BLaER1 (cell line): ENCODE results near the gene HMSD.

Experiments used
- H3K27ac ChIP-seq: shearing (Covaris generic); formaldehyde crosslinking; 2 replicates; pipeline ENCODE4 v1.8.1; 2022
- H3K27me3 ChIP-seq: shearing (Covaris generic); formaldehyde crosslinking; 2 replicates; pipeline ENCODE4 v1.8.1; 2022
- H3K36me3 ChIP-seq: shearing (Covaris generic); formaldehyde crosslinking; 2 replicates; pipeline ENCODE4 v1.8.1; 2022
- H3K4me1 ChIP-seq: shearing (Covaris generic); formaldehyde crosslinking; 2 replicates; pipeline ENCODE4 v1.8.1; 2022
- H3K4me2 ChIP-seq: shearing (Covaris generic); formaldehyde crosslinking; 2 replicates; pipeline ENCODE4 v1.8.1; 2022
- H3K4me3 ChIP-seq: shearing (Covaris generic); formaldehyde crosslinking; 2 replicates; pipeline ENCODE4 v1.8.1; 2022
- H3K9ac ChIP-seq: shearing (Covaris generic); formaldehyde crosslinking; 2 replicates; pipeline ENCODE4 v1.8.1; 2022
- H3K9me3 ChIP-seq: shearing (Covaris generic); formaldehyde crosslinking; 2 replicates; pipeline ENCODE4 v1.8.1; 2022
- H4K20me1 ChIP-seq: shearing (Covaris generic); formaldehyde crosslinking; 2 replicates; pipeline ENCODE4 v1.8.1; 2022
- Cebpa-rat ChIP-seq: shearing (Covaris generic); IDR thresholded peaks from 2 replicates; pipeline ENCODE4 v1.8.1; 2022

HMSD gene, protein sequence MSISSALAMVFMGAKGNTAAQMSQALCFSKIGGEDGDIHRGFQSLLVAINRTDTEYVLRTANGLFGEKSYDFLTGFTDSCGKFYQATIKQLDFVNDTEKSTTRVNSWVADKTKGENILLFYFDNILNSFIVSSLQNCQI

DNA sequence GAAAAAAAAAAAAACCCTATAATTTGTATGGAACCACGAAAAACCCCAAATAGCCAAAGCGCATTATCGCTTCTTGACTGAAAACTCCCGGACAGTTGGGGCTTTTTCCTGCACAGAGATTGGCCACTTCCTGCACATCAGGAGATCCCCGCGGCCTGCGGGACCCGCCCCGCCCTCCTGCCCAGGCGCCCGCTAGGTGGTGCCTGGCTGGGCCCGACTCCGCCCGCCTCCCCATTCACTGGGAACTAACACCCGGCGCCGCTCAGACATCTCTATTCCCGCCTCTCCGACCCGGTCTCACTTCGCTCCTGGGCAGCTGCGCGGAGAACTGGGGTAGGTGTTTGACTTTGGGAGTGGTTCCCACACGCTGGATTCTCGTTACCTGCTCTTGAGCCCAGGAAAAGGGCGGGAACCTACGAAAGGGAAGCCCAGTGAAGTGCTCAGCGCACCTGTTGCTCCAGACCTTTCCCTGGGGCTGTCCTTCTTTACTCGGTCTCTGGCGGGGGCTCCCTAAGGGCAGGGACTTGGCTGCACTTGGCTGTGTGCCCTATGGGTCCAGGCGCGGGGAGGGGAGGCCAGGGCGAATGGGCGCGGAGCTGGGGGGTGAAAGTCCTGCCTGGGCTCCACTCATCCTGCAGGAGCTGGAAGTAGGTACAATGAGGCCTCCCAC, at the start of gene HMSD:
Gene HMSD, plus strand, starts transcription at position 234 of the 670 bp plus-strand sequence. CDS start 4,155 bp downstream, outside the sequence.
- H3K9me3 ChIP-seq, result peaks cover 11% of the 10 kb centered on the region
- H3K27me3 ChIP-seq, result no peaks in the 10 kb centered on the region
- no peak within 1 kb of the TSS for H3K9ac ChIP-seq
- TF ChIP-seq Cebpa-rat, result no peak
- H3K4me3 ChIP-seq, result no peak within 1 kb of the TSS
- H4K20me1 ChIP-seq, result no peaks in the 10 kb centered on the region
- H3K4me2 ChIP-seq, result no peak within 1 kb of the TSS
- no peaks in the 10 kb centered on the region for H3K36me3 ChIP-seq
- no peaks in the 10 kb centered on the region for H3K4me1 ChIP-seq
- no peak within 1 kb of the TSS for H3K27ac ChIP-seq

DNA sequence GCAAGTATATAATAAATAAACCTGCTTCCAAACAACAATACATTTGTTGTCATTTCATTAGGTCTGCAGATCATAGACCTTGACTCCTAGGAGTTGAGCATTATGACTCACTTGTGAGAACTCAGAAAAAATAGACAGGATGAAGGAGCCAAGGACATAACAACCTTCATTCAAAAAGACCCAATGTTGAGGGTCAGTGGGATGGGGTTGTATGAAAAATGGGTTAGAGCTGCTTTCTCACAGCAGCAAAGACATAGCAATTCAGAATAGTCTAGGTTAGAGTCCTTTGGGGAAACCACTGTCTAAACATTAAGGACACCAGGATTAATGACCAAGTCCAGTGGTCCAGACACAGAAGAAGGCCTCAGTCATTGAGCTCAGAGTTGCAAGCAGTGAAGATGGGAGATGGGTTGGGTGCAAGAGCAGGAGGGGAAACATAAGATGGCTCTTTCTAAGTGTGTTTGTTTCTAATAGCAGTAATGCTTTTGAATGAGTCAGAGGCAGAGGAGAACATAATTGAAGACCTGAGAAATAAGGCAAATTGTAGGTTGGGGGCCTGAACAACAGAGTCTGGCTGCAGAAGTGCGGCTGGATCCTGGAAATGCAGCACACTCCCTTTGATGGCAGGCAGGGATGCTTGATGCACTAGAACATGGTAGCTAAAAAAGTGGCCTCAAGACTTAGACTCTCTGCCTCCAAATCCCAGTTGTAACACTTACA, 45.1 kb upstream of the HMSD start:
- Histone ChIP-seq H3K4me2 (no peak overlapping the region), H3K36me3 (no peaks in the 10 kb centered on the region), H3K9ac (no peak overlapping the region), H3K27ac (no peak overlapping the region), H4K20me1 (no peaks in the 10 kb centered on the region), H3K9me3 (no peaks in the 10 kb centered on the region), H3K4me1 (peaks cover 13% of the 10 kb centered on the region), H3K27me3 (no peaks in the 10 kb centered on the region), H3K4me3 (no peak overlapping the region)
- no peak for TF ChIP-seq Cebpa-rat

DNA sequence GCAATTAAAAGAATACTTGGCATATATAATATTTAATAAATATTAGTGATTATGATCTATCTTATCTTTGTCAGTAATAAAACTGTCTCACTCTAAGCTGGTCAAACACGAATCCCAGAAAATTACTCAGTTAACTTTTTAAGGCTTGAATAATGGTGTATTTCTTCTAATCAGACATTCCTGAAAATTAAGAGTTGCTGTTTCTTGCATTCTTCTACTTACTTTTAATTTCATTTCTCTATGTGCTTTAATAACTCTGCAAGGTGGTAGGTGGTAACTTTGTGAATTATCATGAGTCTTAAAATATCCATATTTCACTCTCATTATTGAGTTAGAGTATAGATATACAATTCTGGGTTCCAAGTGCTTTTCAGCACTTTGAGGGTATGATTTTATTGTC, 44.4 kb upstream of the HMSD start:
- peak overlapping the region; percentile 16; the same call in 1 of the 2 replicates for H3K27ac ChIP-seq
- no peak overlapping the region for H3K9ac ChIP-seq
- no peaks in the 10 kb centered on the region for H3K9me3 ChIP-seq
- H3K4me3 ChIP-seq, result no peak overlapping the region
- H4K20me1 ChIP-seq, result no peaks in the 10 kb centered on the region
- no peak for TF ChIP-seq Cebpa-rat
- H3K36me3 ChIP-seq, result no peaks in the 10 kb centered on the region
- H3K4me2 ChIP-seq, result peak overlapping the region; percentile 47; the same call in 1 of the 2 replicates
- H3K27me3 ChIP-seq, result no peaks in the 10 kb centered on the region
- H3K4me1 ChIP-seq, result peaks cover 13% of the 10 kb centered on the region

DNA sequence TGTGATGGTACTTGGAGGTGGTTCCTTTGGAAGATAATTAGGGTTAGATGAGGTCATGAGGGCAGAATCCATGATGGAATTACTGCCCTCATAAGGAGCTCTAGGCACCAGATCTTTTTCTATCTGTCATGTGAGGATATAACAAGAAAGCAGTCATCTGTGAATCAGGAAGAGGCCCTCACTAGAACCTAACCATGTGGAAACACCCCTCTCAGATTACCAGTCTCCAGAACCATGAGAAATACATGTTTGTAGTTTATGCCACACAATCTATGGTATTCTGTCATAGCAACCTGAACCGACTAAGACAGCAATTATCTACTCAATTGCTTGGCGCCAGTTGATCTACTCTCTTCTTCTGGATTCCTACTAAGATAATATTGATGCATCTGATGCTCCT, 43.7 kb upstream of the HMSD start:
- Histone ChIP-seq H3K4me2 (peak overlapping the region; percentile 47), H3K4me1 (peaks cover 13% of the 10 kb centered on the region), H3K9ac (no peak overlapping the region), H3K9me3 (no peaks in the 10 kb centered on the region), H3K27me3 (no peaks in the 10 kb centered on the region), H4K20me1 (no peaks in the 10 kb centered on the region), H3K27ac (peak overlapping the region; percentile 16; the same call in 1 of the 2 replicates), H3K36me3 (no peaks in the 10 kb centered on the region), H3K4me3 (no peak overlapping the region)
- no peak for TF ChIP-seq Cebpa-rat

DNA sequence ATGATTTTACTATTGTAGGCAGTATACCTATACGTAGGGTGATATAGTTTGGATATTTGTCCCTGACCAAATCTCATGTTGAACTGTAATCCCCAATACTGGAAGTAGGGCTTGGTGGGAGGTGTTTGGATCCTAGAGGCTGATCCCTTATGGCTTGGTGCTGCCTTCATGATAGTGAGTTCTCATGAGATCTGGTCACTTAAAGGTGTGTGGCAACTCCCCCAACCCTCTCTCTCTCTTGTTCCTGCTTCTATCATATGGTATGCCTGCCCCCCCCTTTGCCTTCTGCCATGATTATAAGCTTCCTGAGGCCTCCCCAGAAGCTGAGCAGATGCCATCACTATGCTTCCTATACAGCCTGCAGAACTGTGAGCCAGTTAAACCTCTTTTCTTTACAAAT, 43.0 kb upstream of the HMSD start:
- Histone ChIP-seq H3K4me1 (peaks cover 13% of the 10 kb centered on the region), H3K36me3 (no peaks in the 10 kb centered on the region), H3K4me3 (no peak overlapping the region), H3K27me3 (no peaks in the 10 kb centered on the region), H3K4me2 (peak overlapping the region; percentile 47; the same call in 1 of the 2 replicates), H3K9ac (no peak overlapping the region), H3K9me3 (no peaks in the 10 kb centered on the region), H4K20me1 (no peaks in the 10 kb centered on the region), H3K27ac (no peak overlapping the region)
- no peak for TF ChIP-seq Cebpa-rat

DNA sequence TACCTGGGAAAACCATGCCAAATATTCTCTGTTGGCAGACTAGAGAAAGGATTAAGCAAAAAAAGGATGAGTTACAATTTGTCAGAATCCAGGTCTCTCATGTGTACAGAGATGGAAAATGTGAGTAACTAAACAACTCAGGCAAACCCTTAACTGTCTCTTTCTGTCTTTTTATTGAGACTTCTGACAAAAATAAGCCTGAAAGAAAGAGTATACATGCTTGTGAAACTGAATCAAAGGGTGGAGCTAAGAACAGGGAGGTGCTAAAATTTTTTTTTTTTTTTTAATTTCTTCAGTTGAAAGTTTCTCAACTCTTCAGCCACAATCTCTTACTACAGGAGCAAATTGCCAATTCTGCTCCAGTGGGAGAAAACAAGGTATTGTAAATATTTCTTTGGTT, 41.4 kb upstream of the HMSD start, which contains the start of gene SERPINB10:
Gene SERPINB10, plus strand, starts transcription at position 295 of the 400 bp plus-strand sequence. CDS start 7,553 bp downstream, outside the sequence.
- no peak within 1 kb of the TSS for H3K27ac ChIP-seq
- no peak within 1 kb of the TSS for H3K9ac ChIP-seq
- no peak for TF ChIP-seq Cebpa-rat
- H3K4me2 ChIP-seq, result no peak within 1 kb of the TSS
- no peaks in the 10 kb centered on the region for H3K9me3 ChIP-seq
- peaks cover 13% of the 10 kb centered on the region for H3K4me1 ChIP-seq
- H3K4me3 ChIP-seq, result no peak within 1 kb of the TSS
- no peaks in the 10 kb centered on the region for H3K27me3 ChIP-seq
- H3K36me3 ChIP-seq, result no peaks in the 10 kb centered on the region
- no peaks in the 10 kb centered on the region for H4K20me1 ChIP-seq

DNA sequence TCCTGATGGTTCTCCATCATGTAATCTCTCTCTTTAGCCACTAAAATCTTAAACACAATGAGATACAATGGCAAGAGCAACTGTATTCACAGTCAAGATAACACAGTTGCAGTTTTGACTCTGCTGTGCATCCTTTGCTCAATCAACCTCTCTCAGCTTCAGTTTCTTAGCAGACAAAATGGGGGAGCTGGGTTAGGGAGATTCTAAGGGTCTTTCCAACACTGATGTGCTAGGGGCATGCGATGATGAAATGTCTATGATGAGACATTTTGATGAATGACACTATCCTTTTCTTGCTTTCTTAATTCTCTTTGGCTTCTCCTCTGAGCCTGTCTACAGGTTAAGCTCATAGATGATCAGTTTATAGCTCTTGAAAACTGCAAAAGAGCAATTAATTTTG, 40.2 kb upstream of the HMSD start:
- Histone ChIP-seq H3K9me3 (no peaks in the 10 kb centered on the region), H3K27ac (no peak overlapping the region), H3K4me1 (peaks cover 13% of the 10 kb centered on the region), H3K9ac (no peak overlapping the region), H3K4me2 (no peak overlapping the region), H3K4me3 (no peak overlapping the region), H3K36me3 (no peaks in the 10 kb centered on the region), H4K20me1 (no peaks in the 10 kb centered on the region), H3K27me3 (no peaks in the 10 kb centered on the region)
- no peak for TF ChIP-seq Cebpa-rat

DNA sequence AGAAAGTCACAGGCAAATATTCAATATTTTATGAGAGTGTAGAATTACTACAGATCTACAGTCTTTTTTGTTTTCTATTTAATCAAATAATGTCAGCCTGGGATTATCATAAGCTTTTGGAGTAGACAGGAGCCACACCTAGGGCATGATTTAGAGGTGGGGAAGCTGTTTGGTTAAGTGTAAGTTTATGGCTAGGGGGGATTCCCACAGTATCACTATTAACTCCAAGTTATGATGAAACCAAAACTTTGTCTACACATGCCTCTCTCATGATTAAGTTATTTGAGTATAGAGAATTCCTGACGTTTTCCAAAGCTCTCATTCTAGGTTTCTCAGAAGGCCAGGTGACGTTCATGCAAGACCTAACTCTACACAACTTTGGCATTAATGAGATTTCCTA, 39.2 kb upstream of the HMSD start:
- no peak for TF ChIP-seq Cebpa-rat
- H3K4me2 ChIP-seq, result no peak overlapping the region
- no peak overlapping the region for H3K4me3 ChIP-seq
- H3K36me3 ChIP-seq, result no peaks in the 10 kb centered on the region
- H3K27ac ChIP-seq, result no peak overlapping the region
- no peak overlapping the region for H3K9ac ChIP-seq
- H3K4me1 ChIP-seq, result peaks cover 13% of the 10 kb centered on the region
- H4K20me1 ChIP-seq, result no peaks in the 10 kb centered on the region
- no peaks in the 10 kb centered on the region for H3K27me3 ChIP-seq
- H3K9me3 ChIP-seq, result no peaks in the 10 kb centered on the region

DNA sequence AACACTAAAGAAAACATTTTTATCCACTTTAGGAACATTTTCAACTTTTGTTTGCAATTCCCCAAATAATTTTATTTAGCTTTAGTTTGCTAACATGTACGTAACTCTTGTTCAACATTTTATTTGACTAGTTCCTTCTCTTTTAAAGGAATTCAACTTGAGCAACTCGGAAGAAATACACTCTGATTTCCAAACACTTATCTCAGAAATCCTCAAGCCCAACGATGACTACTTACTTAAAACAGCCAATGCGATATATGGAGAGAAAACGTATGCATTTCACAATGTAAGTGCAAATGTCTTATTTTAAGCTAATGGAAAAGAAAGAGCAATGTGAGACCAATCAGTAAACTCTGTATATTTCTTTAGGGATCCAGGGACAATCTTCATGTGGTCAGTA, 31.3 kb upstream of the HMSD start:
- H3K4me2 ChIP-seq, result no peak overlapping the region
- H3K9ac ChIP-seq, result no peak overlapping the region
- no peaks in the 10 kb centered on the region for H3K9me3 ChIP-seq
- no peak for TF ChIP-seq Cebpa-rat
- no peaks in the 10 kb centered on the region for H4K20me1 ChIP-seq
- no peaks in the 10 kb centered on the region for H3K27me3 ChIP-seq
- H3K4me1 ChIP-seq, result no peaks in the 10 kb centered on the region
- H3K27ac ChIP-seq, result no peak overlapping the region
- H3K4me3 ChIP-seq, result no peak overlapping the region
- no peaks in the 10 kb centered on the region for H3K36me3 ChIP-seq

DNA sequence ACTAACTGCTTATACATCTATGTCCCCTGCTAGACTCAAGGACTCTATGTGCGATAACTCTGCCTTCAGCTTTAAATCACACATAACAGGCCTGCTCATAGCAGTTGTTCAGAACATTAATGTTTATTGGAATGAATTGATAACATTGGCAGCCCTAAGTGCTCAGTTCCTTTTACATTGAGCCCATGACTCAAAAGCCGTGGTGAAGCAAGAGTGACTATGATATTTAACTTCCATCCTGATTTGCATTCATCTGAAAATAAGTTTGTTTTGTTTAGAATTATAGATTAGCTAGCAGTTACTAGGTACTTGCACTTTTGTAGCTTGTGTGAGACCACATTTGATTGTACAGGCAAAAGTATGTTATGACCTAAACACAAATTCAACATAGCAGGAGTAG, 27.1 kb upstream of the HMSD start:
- Histone ChIP-seq H3K27ac (no peak overlapping the region), H3K4me1 (no peaks in the 10 kb centered on the region), H3K4me2 (no peak overlapping the region), H3K9ac (no peak overlapping the region), H3K27me3 (no peaks in the 10 kb centered on the region), H3K36me3 (no peaks in the 10 kb centered on the region), H3K9me3 (no peaks in the 10 kb centered on the region), H4K20me1 (no peaks in the 10 kb centered on the region), H3K4me3 (no peak overlapping the region)
- TF ChIP-seq Cebpa-rat, result no peak
